T-helper 2 cell treated with Interferon-gamma antibody and Interleukin-4, amounts not matched to agents 100 ng/mL and 5 ng/mL, for 36 hours (primary cell): Measurements from ENCODE around the gene C2CD4C. TPM values are rescaled to one million over a fixed set of nuclear protein-coding genes. Genes with fewer than 3 reads are reported as not detected.
"Not testable (repeated sequence)": the region's sequence is repeated elsewhere in the genome, so short reads cannot be mapped to it uniquely, and the experiment has no call there.

ENCODE experiments used
- intact Hi-C: fragments of 100-400 bp; cut with micrococcal nuclease; formaldehyde crosslinking; loops from one replicate; pipeline ENCODE4 v1.15.1; 2023
- total RNA-seq: library from RNA; stranded (reverse); gene quantifications from 2 replicates; pipeline ENCODE4 v1.2.3, GENCODE V29; 2022

C2CD4C gene
- total RNA-seq, 1 donor from 2014 or later = 0.09 TPM

DNA sequence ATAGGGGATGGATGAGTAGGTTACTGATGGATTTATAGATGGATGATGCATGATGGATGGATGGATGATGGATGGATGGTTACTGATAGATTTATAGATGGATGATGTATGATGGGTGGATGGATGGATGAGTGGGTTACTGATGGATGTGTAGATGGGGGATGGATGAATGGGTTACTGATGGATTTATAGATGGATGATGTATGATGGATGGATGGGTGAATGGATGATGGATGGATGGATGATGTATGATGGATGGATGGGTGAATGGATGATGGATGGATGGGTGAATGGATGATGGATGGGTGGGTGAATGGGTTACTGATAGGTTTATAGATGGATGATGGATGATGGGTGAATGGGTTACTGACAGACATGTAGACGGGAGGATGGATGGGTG is 6.3 kb upstream of the C2CD4C start:
- intact Hi-C loops = no loop called here

DNA sequence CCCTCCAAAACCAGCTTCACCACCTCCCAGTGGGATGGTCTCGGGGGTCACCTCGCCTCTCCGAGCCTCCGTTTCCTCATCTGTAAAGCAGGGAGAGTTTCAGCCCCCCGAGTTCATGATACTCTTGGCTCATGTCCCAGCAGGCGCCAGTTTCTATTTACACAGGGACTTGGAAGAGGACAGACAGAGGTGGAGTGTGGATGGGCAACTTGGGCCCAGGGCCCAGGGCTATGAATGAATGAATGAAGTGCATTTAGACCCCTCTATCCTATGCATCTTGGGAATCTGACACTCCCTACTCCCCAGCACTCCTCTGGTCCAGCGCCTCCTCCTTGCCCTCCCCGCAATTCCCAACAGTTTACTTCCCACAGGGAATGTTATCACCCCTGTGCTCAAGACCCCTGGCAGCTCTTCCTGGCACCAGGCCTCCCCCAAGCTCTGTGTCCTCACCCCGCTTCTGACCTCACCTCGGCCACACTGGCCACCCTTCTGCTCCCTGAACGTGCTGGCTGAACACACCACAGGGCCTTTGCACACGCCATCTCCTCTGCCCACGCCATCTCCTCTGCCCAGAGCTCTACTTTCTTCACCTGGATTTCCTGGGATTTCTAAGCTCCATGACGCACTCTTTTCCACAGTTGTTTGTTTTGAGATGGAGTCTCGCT is 4.9 kb upstream of the C2CD4C start:
- intact Hi-C loops = no loop called here

DNA sequence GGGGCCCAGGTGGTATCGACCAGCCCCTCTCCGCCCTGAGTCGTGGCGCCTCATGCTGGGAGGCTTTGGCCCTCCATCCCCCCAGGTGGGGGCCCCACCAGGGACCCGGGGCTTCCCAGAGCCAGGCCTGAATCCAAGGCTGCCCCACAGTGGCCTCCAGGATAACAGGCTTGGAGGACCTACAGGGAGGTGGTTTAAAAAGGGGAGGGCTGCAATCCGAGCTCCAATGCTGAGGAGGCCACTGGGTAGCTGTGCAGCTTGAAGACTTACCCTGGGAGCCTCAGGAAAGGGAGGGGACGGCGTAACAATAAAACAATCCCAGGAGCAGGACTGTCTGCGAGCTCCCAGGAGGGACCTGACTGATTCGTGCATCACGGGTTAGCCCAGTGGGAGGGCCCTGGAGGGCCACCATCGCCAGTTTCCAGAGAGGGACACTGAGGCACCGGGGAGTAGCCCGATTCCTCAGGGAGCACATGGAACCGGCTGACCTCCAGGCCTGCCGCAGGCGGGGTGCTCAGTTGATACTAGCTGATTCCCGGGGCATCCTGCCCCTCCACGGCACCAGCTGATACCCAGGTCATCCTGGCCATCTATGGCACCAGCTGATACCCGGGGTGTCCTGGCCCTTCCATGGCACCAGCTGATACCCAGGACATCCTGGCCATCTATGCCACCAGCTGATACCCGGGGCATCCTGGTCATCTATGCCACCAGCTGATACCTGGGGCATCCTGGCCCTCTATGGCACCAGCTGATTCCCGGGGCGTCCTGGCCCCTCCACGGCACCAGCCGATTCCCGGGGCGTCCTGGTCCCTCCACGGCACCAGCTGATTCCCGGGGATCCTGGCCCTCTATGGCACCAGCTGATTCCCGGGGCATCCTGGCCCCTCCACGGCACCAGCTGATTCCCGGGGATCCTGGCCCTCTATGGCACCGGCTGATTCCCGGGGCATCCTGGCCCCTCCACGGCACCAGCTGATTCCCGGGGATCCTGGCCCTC is 3.7 kb upstream of the C2CD4C start:
- intact Hi-C loops = no loop called here

DNA sequence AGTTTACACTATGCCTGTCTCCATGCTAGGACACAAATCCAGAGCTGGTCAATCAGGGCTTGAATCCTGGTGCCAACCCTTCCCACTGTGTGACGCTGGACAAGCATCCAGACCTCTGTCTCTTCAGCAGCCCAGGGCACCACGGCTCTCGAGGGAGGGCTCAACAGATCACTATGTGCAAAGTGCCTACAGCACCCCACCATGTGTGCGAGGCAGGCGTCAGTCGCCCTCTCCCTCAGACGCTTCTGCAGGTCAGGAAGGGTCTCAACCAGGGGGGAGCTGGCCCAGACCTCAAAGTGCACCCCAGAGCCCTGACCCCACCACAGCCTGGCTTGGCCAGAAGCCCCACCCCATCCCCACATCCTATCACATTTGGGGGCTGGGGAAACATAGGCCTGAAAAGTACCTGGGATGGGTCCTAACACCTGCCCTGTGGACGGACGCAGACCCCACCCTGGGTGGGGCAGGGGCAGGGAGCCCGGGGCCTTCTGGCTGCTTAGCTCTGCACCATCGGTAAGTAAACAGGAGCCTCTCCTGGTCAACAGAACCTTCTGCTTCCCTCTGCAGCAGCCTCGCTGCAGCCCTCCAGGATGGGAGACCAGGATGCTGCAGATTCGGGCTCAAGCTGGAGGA is 2.9 kb upstream of the C2CD4C start:
- intact Hi-C loops = no loop called here

DNA sequence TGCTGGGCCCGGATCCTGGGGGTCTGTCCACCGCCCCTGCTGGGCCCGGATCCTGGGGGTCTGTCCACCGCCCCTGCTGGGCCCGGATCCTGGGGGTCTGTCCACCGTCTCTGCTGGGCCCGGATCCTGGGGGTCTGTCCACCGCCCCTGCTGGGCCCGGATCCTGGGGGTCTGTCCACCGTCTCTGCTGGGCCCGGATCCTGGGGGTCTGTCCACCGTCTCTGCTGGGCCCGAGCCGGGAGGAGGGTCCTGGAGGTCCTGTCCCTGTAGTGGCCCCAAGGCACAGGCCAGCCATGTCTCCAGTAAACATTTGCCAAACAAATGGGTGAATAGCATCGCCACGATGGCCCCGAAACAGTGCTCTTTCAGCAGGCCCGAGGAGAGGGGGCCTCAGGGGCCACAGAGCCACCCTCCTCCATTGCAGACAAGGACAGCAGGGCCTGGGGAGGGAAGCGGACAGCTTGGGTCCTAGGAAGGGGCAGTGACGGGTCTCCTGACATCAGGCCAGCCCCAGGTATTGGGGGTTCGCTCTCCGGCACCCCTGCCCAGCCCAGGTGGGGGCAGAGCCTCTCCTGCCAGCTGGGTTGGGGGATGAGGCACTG is 2.3 kb upstream of the C2CD4C start:
- intact Hi-C loops = not testable (repeated sequence)

- intact Hi-C loops = no loop called here
Observed at GRCh38 chr19:410243-410781, 1.4 kb upstream of the C2CD4C start.

- intact Hi-C loops = no loop called here
Observed at GRCh38 chr19:409516-410242, 732 bp upstream of the C2CD4C start.

- intact Hi-C loops = no loop called here
Observed at GRCh38 chr19:408441-408901, 476 bp downstream of the C2CD4C start.

GRCh38 chr19:407511-408440 is 1.2 kb downstream of the C2CD4C start:
- intact Hi-C loops = no loop called here

GRCh38 chr19:406971-407510 is 1.9 kb downstream of the C2CD4C start:
- intact Hi-C loops = no loop called here

DNA sequence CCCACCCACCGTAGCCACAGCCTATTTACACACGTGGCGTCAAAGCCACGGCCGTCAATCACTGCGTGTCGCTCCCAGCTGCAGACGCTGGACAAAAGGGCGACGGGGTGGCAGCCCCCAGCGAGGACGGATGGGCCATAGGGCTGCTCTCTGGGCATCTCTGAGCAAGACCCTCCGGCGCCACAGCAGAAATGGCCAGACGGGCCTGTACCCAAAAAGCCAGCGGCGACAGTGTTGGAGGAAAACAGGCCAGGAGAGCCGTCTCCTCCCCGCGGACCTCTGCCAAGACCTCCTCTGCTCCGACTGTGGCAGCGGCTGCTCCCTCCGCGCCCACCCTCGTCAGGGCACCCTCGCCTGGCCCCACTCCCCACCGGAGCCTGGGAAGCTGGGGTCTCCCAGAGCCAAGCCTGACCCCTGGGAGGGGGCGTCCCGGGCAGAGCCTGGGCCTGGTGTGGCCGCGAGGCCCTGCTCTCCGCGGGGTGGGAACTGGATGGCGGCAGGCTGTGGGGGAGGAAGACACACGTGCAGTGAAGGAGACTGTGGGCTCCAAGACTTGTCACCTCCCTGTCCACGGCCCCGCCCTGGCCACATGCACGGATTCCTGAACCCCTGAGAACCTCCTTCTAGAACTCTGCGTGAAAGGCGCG is 2.7 kb downstream of the C2CD4C start:
- intact Hi-C loops = no loop called here

DNA sequence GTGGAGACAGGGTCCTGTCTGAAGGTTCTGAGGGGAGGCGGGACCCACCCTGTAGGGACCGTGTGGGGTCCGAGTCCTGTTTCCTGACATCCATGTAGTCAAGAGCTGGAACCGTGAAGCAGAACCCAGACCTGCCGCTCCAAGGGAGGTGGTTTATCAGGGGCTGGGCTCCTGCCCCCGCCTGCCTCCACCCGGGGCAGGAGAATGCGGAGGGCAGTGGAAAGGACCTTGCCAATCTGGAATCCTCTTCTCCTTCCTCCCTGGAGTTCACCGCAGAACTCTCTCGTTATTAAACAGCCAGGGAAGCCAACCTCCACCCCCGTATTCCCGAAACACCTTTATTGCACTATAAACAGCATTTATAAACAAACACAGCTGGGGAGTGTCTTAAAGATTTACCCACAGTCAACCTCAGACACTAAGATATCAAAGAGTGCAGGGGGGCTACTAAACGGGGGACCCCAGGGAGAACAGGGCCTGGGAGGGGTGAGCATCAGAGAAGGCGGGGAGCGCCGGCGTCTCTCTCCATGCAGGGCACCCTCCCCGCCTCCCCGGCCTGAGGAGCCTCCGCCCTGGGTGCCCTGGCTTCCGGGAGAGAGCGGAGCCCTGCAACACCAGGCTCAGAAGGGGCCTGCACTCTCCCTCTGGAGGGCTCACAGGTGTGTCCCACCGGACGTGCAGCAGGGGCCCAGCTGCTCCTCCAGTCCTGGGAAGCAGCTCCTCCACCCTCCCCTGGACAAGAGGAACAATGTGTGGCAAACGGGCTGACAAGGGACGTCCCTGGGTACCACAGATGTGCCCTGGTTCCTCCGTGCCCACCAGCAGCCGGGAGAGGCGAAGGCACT is 3.6 kb downstream of the C2CD4C start:
- intact Hi-C loops = no loop called here

GRCh38 chr19:403221-404027 is 5.5 kb downstream of the C2CD4C start:
- intact Hi-C loops = no loop called here

GRCh38 chr19:402786-403185 is 6.2 kb downstream of the C2CD4C start:
- intact Hi-C loops = no loop called here

DNA sequence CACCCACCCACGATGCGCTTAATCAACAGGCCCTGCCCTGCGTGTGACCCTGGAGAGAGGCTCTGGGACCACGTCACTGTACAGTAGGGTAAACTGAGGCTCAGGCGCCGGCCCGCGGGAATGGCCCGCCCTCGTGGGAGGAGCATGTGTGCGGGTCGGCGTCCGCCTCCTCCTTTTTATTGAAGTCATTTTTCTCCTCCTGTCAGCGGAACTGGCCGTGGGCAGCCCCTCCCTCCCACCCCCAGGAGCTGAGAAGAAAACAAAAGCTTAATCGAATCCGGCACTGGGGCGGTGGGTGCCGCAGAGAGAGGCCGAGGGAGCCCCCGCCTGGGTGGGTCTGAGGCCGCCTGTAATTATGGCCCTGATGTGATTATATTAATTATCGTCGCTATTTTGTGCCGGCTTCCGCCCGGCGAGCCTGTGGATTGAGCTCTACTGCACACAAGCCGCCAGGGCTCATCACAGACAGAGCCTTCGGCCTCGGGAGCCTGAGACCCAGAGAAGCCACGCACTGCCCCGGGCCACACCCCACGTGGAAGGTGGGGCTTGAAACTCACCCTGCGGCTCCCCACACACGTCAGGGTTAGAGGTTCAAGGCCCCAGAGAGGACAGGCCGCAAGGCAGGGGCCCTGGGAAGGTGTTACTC is 7.0 kb downstream of the C2CD4C start:
- intact Hi-C loops = no loop called here
